Natural killer cell (primary cell): Measurements from ENCODE around the gene KDM4B. TPM values are rescaled to one million over a fixed set of nuclear protein-coding genes. Genes with fewer than 3 reads are reported as not detected.

Source experiments
- ATAC-seq, 3 donors: fragments of 150-1000 bp in 2 of 3; fragments of 200-7000 bp in 1 of 3; cut with Tn5 transposase; 1 replicate in 1 of 3; 2 replicates in 2 of 3; pipeline ENCODE4 v1.10.0; 2021; ENCODE audit warnings: mild to moderate bottlenecking in 2 of 3, moderate library complexity in 2 of 3
- DNase-seq, 2 donors: peaks; one replicate each; pipeline versions ENCODE4 v3.0.0 to v3.0.0-alpha.2; 2013 to 2021; ENCODE audit warnings: mixed read lengths in 1 of 2
- H3K27ac ChIP-seq: one replicate; pipeline ENCODE4 v1.5.1; 2013; ENCODE audit warnings: mild to moderate bottlenecking, low read length
- H3K27me3 ChIP-seq: one replicate; pipeline ENCODE4 v1.6.1; 2013; ENCODE audit warnings: low read length; ENCODE audit not compliant: control insufficient read depth, insufficient read depth
- H3K36me3 ChIP-seq: one replicate; pipeline ENCODE4 v1.6.1; 2013; ENCODE audit warnings: low read length; ENCODE audit not compliant: control insufficient read depth, insufficient read depth
- H3K4me1 ChIP-seq: one replicate; pipeline ENCODE4 v1.6.1; 2013; ENCODE audit warnings: low read length; ENCODE audit not compliant: control insufficient read depth, insufficient read depth
- H3K4me3 ChIP-seq: one replicate; pipeline ENCODE4 v1.5.1; 2013; ENCODE audit warnings: low read length
- H3K9me3 ChIP-seq: one replicate; pipeline ENCODE4 v1.6.1; 2013; ENCODE audit warnings: low read length; ENCODE audit not compliant: control insufficient read depth, insufficient read depth
- H3K27ac Mint-ChIP-seq, 2 donors: one replicate each; pipeline ENCODE4 v1.8.0; 2022; ENCODE audit warnings: mild to moderate bottlenecking in 2 of 2, mixed read lengths in 2 of 2, moderate library complexity in 1 of 2
- H3K27me3 Mint-ChIP-seq, 2 donors: one replicate each; pipeline ENCODE4 v1.8.0; 2022; ENCODE audit warnings: low read depth in 2 of 2, mixed read lengths in 2 of 2
- H3K36me3 Mint-ChIP-seq: one replicate; pipeline ENCODE4 v1.8.0; 2022; ENCODE audit warnings: mixed read lengths
- H3K4me1 Mint-ChIP-seq, 2 donors: one replicate each; pipeline ENCODE4 v1.8.0; 2022; ENCODE audit warnings: mixed read lengths in 2 of 2
- H3K4me3 Mint-ChIP-seq: one replicate; pipeline ENCODE4 v1.8.0; 2022; ENCODE audit warnings: mild to moderate bottlenecking, moderate library complexity, mixed read lengths
- H3K9me3 Mint-ChIP-seq, 2 donors: one replicate each; pipeline ENCODE4 v1.8.0; 2022; ENCODE audit warnings: mixed read lengths in 2 of 2
- CTCF ChIP-seq: fragments of 200-600 bp; IDR thresholded peaks from one replicate; pipeline ENCODE4 v1.8.0; 2022; ENCODE audit warnings: antibody characterized with exemption
- WGBS: methylation state at CpG from one replicate; pipeline ENCODE4 v1.1.7; 2013; ENCODE audit warnings: missing lambda C conversion rate; ENCODE audit not compliant: insufficient coverage; 5-methylcytosine and 5-hydroxymethylcytosine counted together
- intact Hi-C: fragments of 100-400 bp; cut with micrococcal nuclease; formaldehyde crosslinking; loops from one replicate; pipeline ENCODE4 v1.14.2; 2022
- total RNA-seq, 4 donors: library from RNA; stranded (reverse); fragments of 120-200 nt in 1 of 4; gene quantifications; one replicate each; pipeline versions ENCODE4 v1.2.3 to v1.2.4, GENCODE V29; 2013 to 2022

KDM4B gene
- total RNA-seq, 3 donors from 2014 or later (not counting 1 experiment from before 2014, with no cell fraction given) = 68.0 to 73.5 (median 68.1) TPM

GRCh38 chr19:5046339-5047039, 77.6 kb downstream of the KDM4B start:
- intact Hi-C loops = loop anchor here (5.0 kb wide), 1 partner anchor 531 kb away; no protein-coding TSS in a partner anchor
- no peak for TF ChIP-seq CTCF
- no peaks in the 10 kb centered on the region for H3K36me3 Mint-ChIP-seq

GRCh38 chr19:5047251-5047935, 78.5 kb downstream of the KDM4B start:
- H3K27ac Mint-ChIP-seq = no peak overlapping the region
- no peaks in the 10 kb centered on the region for H3K27me3 Mint-ChIP-seq
- intact Hi-C loops = loop anchor here (5.0 kb wide), 1 partner anchor 530 kb away; no protein-coding TSS in a partner anchor
- DNase-seq (no peak), ATAC-seq (no peak)
- Histone ChIP-seq H3K4me1 (peaks cover 14% of the 10 kb centered on the region), H3K9me3 (no peaks in the 10 kb centered on the region), H3K27me3 (no peaks in the 10 kb centered on the region), H3K4me3 (no peak overlapping the region), H3K27ac (no peak overlapping the region), H3K36me3 (peaks cover 28% of the 10 kb centered on the region)
- no peaks in the 10 kb centered on the region for H3K36me3 Mint-ChIP-seq
- H3K4me3 Mint-ChIP-seq = no peak overlapping the region
- H3K9me3 Mint-ChIP-seq = no peaks in the 10 kb centered on the region
- TF ChIP-seq CTCF = no peak
- peaks cover 0 to 11% of the 10 kb centered on the region in 2 donors for H3K4me1 Mint-ChIP-seq
- WGBS = 97% methylated on average over 39 of the region's 39 CpGs

More at GRCh38 chr19:5046339-5047039, 77.6 kb downstream of the KDM4B start:
- peaks cover 28% of the 10 kb centered on the region for H3K36me3 ChIP-seq
- WGBS = 92% methylated on average over 19 of the region's 19 CpGs
- Mint-ChIP-seq H3K27ac (no peak overlapping the region), H3K9me3 (no peaks in the 10 kb centered on the region), H3K4me1 (peaks cover 0 to 11% of the 10 kb centered on the region in 2 donors), H3K4me3 (no peak overlapping the region), H3K27me3 (no peaks in the 10 kb centered on the region)
- no peaks in the 10 kb centered on the region for H3K27me3 ChIP-seq
- H3K4me3 ChIP-seq = no peak overlapping the region
- ATAC-seq = no peak
- peaks cover 14% of the 10 kb centered on the region for H3K4me1 ChIP-seq
- H3K27ac ChIP-seq = no peak overlapping the region
- DNase-seq = no peak
- H3K9me3 ChIP-seq = no peaks in the 10 kb centered on the region

- intact Hi-C loops = loop anchor here (1.0 to 5.0 kb wide), 3 partner anchors 106 to 529 kb away; no protein-coding TSS in a partner anchor
- WGBS = 47% methylated on average over 44 of the region's 44 CpGs
- Mint-ChIP-seq H3K27ac (no peak overlapping the region), H3K4me1 (peaks cover 0 to 11% of the 10 kb centered on the region in 2 donors), H3K27me3 (no peaks in the 10 kb centered on the region), H3K9me3 (no peaks in the 10 kb centered on the region), H3K4me3 (no peak overlapping the region), H3K36me3 (no peaks in the 10 kb centered on the region)
- Histone ChIP-seq H3K36me3 (peaks cover 24% of the 10 kb centered on the region), H3K4me3 (no peak overlapping the region), H3K27ac (no peak overlapping the region), H3K4me1 (peaks cover 16% of the 10 kb centered on the region), H3K27me3 (no peaks in the 10 kb centered on the region), H3K9me3 (no peaks in the 10 kb centered on the region)
- peak; percentile 95 for TF ChIP-seq CTCF
- peak; percentile 62 to 75 for DNase-seq
- peak; percentile 84 to 91 (median 87) for ATAC-seq
Observed at GRCh38 chr19:5048091-5048726, 79.3 kb downstream of the KDM4B start.
